MM.1S (cell line): ENCODE data around the gene ZXDC.

Experiments
- DNase-seq: peaks from one replicate; pipeline ENCODE4 v3.0.0-alpha.2; 2015
- H2AFZ ChIP-seq: fragments of 300-600 bp; sonication (generic); 2 replicates; pipeline ENCODE4 v1.6.0; 2016; ENCODE audit warnings: antibody characterized with exemption, low read length
- H3F3A ChIP-seq: fragments of 300-600 bp; sonication (generic); 2 replicates; pipeline ENCODE4 v1.6.1; 2016; ENCODE audit warnings: mild to moderate bottlenecking, antibody characterized with exemption, low read length, moderate library complexity, mixed read lengths; ENCODE audit not compliant: insufficient read depth
- H3K27ac ChIP-seq: fragments of 300-600 bp; sonication (generic); 2 replicates; pipeline ENCODE4 v1.5.1; 2016; ENCODE audit warnings: mild to moderate bottlenecking, low read length
- H3K27me3 ChIP-seq: fragments of 300-600 bp; sonication (generic); replicated peaks from 2 replicates; pipeline ENCODE4 v1.6.0; 2016; ENCODE audit warnings: low read length; ENCODE audit not compliant: insufficient read depth
- H3K36me3 ChIP-seq: fragments of 300-600 bp; sonication (generic); replicated peaks from 2 replicates; pipeline ENCODE4 v1.6.1; 2016; ENCODE audit warnings: mild to moderate bottlenecking, low read length, mixed read lengths; ENCODE audit not compliant: insufficient read depth
- H3K4me1 ChIP-seq: fragments of 300-600 bp; sonication (generic); 2 replicates; pipeline ENCODE4 v1.6.1; 2016; ENCODE audit warnings: low read length, mixed read lengths
- H3K4me2 ChIP-seq: fragments of 300-600 bp; sonication (generic); 2 replicates; pipeline ENCODE4 v1.6.0; 2016; ENCODE audit warnings: low read depth, low read length
- H3K4me3 ChIP-seq: fragments of 300-600 bp; sonication (generic); 2 replicates; pipeline ENCODE4 v1.5.1; 2016; ENCODE audit warnings: low read length, mixed read lengths
- H3K79me2 ChIP-seq: fragments of 300-600 bp; sonication (generic); 2 replicates; pipeline ENCODE4 v1.6.1; 2016; ENCODE audit warnings: mixed run types, low read length, mixed read lengths
- H3K9ac ChIP-seq: fragments of 300-600 bp; sonication (generic); 2 replicates; pipeline ENCODE4 v1.6.1; 2016; ENCODE audit warnings: low read length, mixed read lengths
- H3K9me2 ChIP-seq: fragments of 300-600 bp; sonication (generic); replicated peaks from 2 replicates; pipeline ENCODE4 v1.6.1; 2016; ENCODE audit warnings: mild to moderate bottlenecking, low read length, mixed read lengths; ENCODE audit not compliant: insufficient read depth
- H3K9me3 ChIP-seq: fragments of 300-600 bp; sonication (generic); replicated peaks from 2 replicates; pipeline ENCODE4 v1.6.1; 2016; ENCODE audit warnings: mild to moderate bottlenecking, low read length, mixed read lengths; ENCODE audit not compliant: insufficient read depth
- H4K20me1 ChIP-seq: fragments of 300-600 bp; sonication (generic); 2 replicates; pipeline ENCODE4 v1.6.1; 2016; ENCODE audit warnings: mild to moderate bottlenecking, low read length, moderate library complexity, mixed read lengths; ENCODE audit not compliant: insufficient read depth
- EZH2 ChIP-seq: fragments of 300-600 bp; sonication (generic); optimal IDR thresholded peaks from 2 replicates; pipeline ENCODE3; 2017; ENCODE audit warnings: low read depth, mild to moderate bottlenecking, antibody characterized with exemption, low read length, mixed read lengths
- EZH2phosphoT487 ChIP-seq: fragments of 300-600 bp; sonication (generic); IDR thresholded peaks from 2 replicates; pipeline ENCODE4 v1.6.1; 2018; ENCODE audit warnings: antibody characterized with exemption, low read length
- TF ChIP-seq, protein P1 (sequence below): fragments of 300-600 bp; sonication (generic); IDR thresholded peaks from 2 replicates; pipeline ENCODE4 v1.5.1; 2016; ENCODE audit warnings: antibody characterized with exemption, low read length, mixed read lengths

ZXDC gene

DNA sequence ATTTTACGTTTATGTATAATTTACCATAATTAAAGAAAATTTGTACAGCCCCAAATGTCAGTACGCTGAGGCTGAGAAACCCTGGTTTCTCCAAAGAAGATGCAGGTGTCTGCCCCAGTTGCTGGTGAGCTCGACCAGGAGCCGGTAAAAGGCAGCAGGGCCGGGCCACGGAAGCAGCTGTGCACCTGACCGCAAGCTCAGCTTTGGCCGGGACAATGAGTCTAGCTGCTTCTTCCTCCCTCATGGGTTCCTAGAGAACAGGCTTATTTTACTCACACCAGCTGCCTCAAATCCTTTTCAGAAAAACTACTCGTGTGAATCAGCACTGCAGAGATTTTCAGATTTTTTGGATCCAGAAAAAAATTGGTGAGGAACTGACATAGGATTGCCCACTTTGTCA, 18.0 kb upstream of the ZXDC start:
- H3K27me3 ChIP-seq: no peaks in the 10 kb centered on the region

DNA sequence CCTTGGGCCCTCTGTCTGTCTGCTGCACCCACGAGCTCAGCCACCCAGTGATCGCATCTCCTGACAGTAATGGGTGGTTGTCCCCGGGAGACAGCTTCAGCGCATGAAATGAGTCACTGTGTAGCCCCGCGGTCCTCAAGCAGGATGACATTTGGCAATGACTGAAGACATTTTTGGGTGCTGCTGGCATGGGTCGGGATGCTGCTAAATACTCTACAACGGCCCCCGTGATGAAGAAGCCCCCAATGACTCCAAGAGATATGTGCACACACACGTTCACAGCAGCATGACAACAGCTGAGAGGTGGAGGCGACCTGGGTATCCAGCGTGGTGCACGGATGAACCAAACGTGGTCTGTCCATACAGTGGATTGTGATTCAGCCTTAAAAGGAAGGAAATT, 17.4 kb upstream of the ZXDC start:
- no peak overlapping the region for H3K9ac ChIP-seq
- H3K36me3 ChIP-seq: no peaks in the 10 kb centered on the region
- H4K20me1 ChIP-seq: no peaks in the 10 kb centered on the region
- no peak for DNase-seq
- H3K4me1 ChIP-seq: peaks cover 20% of the 10 kb centered on the region
- no peaks in the 10 kb centered on the region for H3K9me3 ChIP-seq
- H3K79me2 ChIP-seq: no peaks in the 10 kb centered on the region
- no peak overlapping the region for H3K4me3 ChIP-seq
- H3K27ac ChIP-seq: peak overlapping the region; percentile 64; the same call in 1 of the 2 replicates
- H3F3A ChIP-seq: peaks cover 18% of the 10 kb centered on the region
- H3K9me2 ChIP-seq: no peaks in the 10 kb centered on the region
- H3K4me2 ChIP-seq: peak overlapping the region; percentile 97
- TF ChIP-seq EZH2 (no peak), EZH2phosphoT487 (no peak)
- TF ChIP-seq, protein P1, sequence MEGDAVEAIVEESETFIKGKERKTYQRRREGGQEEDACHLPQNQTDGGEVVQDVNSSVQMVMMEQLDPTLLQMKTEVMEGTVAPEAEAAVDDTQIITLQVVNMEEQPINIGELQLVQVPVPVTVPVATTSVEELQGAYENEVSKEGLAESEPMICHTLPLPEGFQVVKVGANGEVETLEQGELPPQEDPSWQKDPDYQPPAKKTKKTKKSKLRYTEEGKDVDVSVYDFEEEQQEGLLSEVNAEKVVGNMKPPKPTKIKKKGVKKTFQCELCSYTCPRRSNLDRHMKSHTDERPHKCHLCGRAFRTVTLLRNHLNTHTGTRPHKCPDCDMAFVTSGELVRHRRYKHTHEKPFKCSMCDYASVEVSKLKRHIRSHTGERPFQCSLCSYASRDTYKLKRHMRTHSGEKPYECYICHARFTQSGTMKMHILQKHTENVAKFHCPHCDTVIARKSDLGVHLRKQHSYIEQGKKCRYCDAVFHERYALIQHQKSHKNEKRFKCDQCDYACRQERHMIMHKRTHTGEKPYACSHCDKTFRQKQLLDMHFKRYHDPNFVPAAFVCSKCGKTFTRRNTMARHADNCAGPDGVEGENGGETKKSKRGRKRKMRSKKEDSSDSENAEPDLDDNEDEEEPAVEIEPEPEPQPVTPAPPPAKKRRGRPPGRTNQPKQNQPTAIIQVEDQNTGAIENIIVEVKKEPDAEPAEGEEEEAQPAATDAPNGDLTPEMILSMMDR: no peak
- no peak overlapping the region; the same call in 1 of the 2 replicates for H2AFZ ChIP-seq
- H3K27me3 ChIP-seq: no peaks in the 10 kb centered on the region

More for the DNA sequence above, 18.0 kb upstream of the ZXDC start:
- TF ChIP-seq EZH2: no peak
- TF ChIP-seq, protein P1: no peak
- TF ChIP-seq EZH2phosphoT487: no peak
- peak; percentile 91 for DNase-seq
- peak overlapping the region; percentile 43; the same call in 1 of the 2 replicates for H3K9ac ChIP-seq
- no peaks in the 10 kb centered on the region for H3K9me3 ChIP-seq
- H4K20me1 ChIP-seq: no peaks in the 10 kb centered on the region
- H3K9me2 ChIP-seq: no peaks in the 10 kb centered on the region
- H3K4me1 ChIP-seq: peaks cover 20% of the 10 kb centered on the region
- no peaks in the 10 kb centered on the region for H3K36me3 ChIP-seq
- peak overlapping the region; percentile 50 for H3K4me3 ChIP-seq
- H3K27ac ChIP-seq: peak overlapping the region; percentile 64; the same call in 1 of the 2 replicates
- no peaks in the 10 kb centered on the region for H3K79me2 ChIP-seq
- peaks cover 18% of the 10 kb centered on the region for H3F3A ChIP-seq
- peak overlapping the region; percentile 77 for H2AFZ ChIP-seq
- peak overlapping the region; percentile 97 for H3K4me2 ChIP-seq

DNA sequence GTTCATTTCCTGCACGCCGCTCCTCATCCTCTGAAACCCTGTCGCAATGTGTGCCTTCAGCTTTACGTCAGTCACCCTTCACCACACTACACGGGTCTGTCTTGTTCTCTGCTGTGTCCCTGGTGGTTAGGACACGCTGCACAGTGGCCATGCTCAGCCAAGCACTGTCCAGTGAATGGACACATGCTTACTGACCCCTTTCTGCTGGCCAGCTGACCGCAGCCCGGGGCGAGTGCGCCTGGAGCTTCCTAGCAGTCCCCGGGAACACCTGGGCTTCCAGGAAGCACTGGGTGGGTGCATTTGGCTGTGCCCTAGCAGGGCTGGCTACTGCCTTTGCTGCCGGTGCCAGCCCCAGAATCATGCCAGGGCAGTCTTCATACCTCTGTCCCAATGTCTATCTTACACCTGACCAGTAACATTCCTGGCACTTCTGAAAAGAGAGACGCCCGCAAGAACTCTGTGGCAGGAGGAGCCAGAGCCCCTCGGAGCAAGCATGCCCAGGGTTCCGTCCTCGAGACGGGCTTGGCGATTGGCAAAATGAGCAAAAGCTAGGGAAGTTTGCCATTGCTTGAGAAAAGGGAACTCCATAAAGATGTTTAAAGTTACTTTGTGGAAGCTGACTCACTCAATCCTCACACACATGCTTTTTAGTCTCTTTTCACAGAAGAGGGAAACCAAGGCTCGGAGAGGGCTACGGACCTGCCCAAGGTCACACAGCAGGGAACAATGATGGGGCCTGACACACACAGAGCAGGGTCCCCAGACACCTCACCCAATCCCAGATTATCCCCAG, 15.7 kb upstream of the ZXDC start:
- H2AFZ ChIP-seq: no peak overlapping the region
- peaks cover 18% of the 10 kb centered on the region for H3F3A ChIP-seq
- no peak overlapping the region for H3K9ac ChIP-seq
- H3K4me3 ChIP-seq: no peak overlapping the region
- H3K4me1 ChIP-seq: peaks cover 34% of the 10 kb centered on the region
- H3K4me2 ChIP-seq: no peak overlapping the region
- no peaks in the 10 kb centered on the region for H3K9me2 ChIP-seq
- no peaks in the 10 kb centered on the region for H3K27me3 ChIP-seq
- H3K79me2 ChIP-seq: no peaks in the 10 kb centered on the region
- no peaks in the 10 kb centered on the region for H3K9me3 ChIP-seq
- H4K20me1 ChIP-seq: no peaks in the 10 kb centered on the region
- TF ChIP-seq EZH2phosphoT487 (no peak), EZH2 (no peak)
- TF ChIP-seq, protein P1: no peak
- no peak overlapping the region for H3K27ac ChIP-seq
- H3K36me3 ChIP-seq: no peaks in the 10 kb centered on the region
- no peak for DNase-seq
